Erythroblast (primary cell): Measurements from ENCODE around the gene PRODH2.

Experiments
- GATA1 ChIP-seq: IDR thresholded peaks from 2 replicates; pipeline ENCODE4 v1.6.1; 2011; ENCODE audit warnings: low read depth, mild to moderate bottlenecking, control low read depth, low read length, moderate library complexity
- POLR2A ChIP-seq: IDR thresholded peaks from 2 replicates; pipeline ENCODE4 v1.6.1; 2011; ENCODE audit warnings: mild to moderate bottlenecking, low read length

GRCh38 chr19:35787227-35787799 lies 25.3 kb downstream of the PRODH2 start:
- TF ChIP-seq POLR2A (no peak), GATA1 (no peak)
